K562 (cell line): Measurements from ENCODE around the gene CEP131. TPM values are rescaled to one million over a fixed set of nuclear protein-coding genes. Genes with fewer than 3 reads are reported as not detected.
A peak's percentile ranks its signal among the peaks of the same experiment; 100 is the strongest.

Experiments used
- ATF1 ChIP-seq, 2 experiments: fragments of 450-650 bp in 1 of 2; IDR thresholded peaks; 2 replicates each; pipeline ENCODE4 v1.6.1; 2016; ENCODE audit warnings: missing compliant biosample characterization in 1 of 2, missing genetic modification characterization in 1 of 2
- HDAC1 ChIP-seq, 2 experiments: fragments of 450-650 bp; IDR thresholded peaks; 2 replicates each; pipeline ENCODE4 v1.6.1; 2016 to 2017; ENCODE audit warnings: inconsistent platforms in 1 of 2, mild to moderate bottlenecking in 1 of 2, moderate library complexity in 1 of 2
- KDM1A ChIP-seq, 2 experiments: fragments of 450-650 bp; IDR thresholded peaks; 2 replicates each; pipeline ENCODE4 v1.6.1; 2016; ENCODE audit warnings: mild to moderate bottlenecking in 2 of 2
- KHSRP ChIP-seq: fragments of 450-650 bp; IDR thresholded peaks from 2 replicates; pipeline ENCODE4 v1.6.1; 2017
- NR2F6 ChIP-seq: fragments of 450-650 bp; formaldehyde crosslinking; IDR thresholded peaks from 2 replicates; pipeline ENCODE4 v1.4.0; 2020; ENCODE audit warnings: mild to moderate bottlenecking
- PRPF4 ChIP-seq: fragments of 200-400 bp; formaldehyde crosslinking; IDR thresholded peaks from one replicate; pipeline ENCODE4 v1.6.1; 2017; ENCODE audit warnings: low read length, low read depth, mild to moderate bottlenecking; ENCODE audit not compliant: insufficient read depth, poor library complexity, severe bottlenecking
- RBM17 ChIP-seq: fragments of 200-400 bp; formaldehyde crosslinking; IDR thresholded peaks from 2 replicates; pipeline ENCODE4 v1.6.1; 2017; ENCODE audit warnings: low read depth, mild to moderate bottlenecking, low read length, borderline replicate concordance
- SIN3B ChIP-seq: fragments of 450-650 bp; IDR thresholded peaks from 2 replicates; pipeline ENCODE4 v1.6.1; 2017; ENCODE audit warnings: low read depth, mild to moderate bottlenecking, moderate library complexity
- ZNF408 ChIP-seq: fragments of 250-450 bp; sonication (Bioruptor Pico); IDR thresholded peaks from 2 replicates; pipeline ENCODE4 v1.4.0; 2020; ENCODE audit warnings: low read depth, mild to moderate bottlenecking, moderate library complexity
- ZNF583 ChIP-seq: fragments of 250-450 bp; sonication (Bioruptor Pico); IDR thresholded peaks from 2 replicates; pipeline ENCODE4 v1.4.0; 2020
- ZNF778 ChIP-seq: fragments of 450-650 bp; formaldehyde crosslinking; IDR thresholded peaks from 2 replicates; pipeline ENCODE4 v1.4.0; 2020; ENCODE audit warnings: mild to moderate bottlenecking, moderate library complexity
- polyA plus RNA-seq, 8 experiments: library from polyadenylated mRNA; depleted of rRNA in 4 of 8; stranded (reverse) in 5 of 8; unstranded in 3 of 8; fragments of >200 nt; fragmentation: Nextera tagmentation in 2 of 8; fragmentation: Illumina TruSeq in 1 of 8; extraction: Ambion mirVana in 2 of 8; extraction: Trizol in 1 of 8; gene quantifications; 2 replicates each; pipeline versions ENCODE4 v1.2.1 to v1.2.3, GENCODE V29; 2011 to 2014; ENCODE audit warnings: inconsistent platforms in 1 of 8, missing spikeins in 1 of 8
- total RNA-seq, 7 experiments: library from RNA; depleted of rRNA in 6 of 7; stranded (reverse); fragments of >200 nt in 6 of 7; fragmentation: Illumina TruSeq in 2 of 7; extraction: Trizol in 2 of 7; gene quantifications; 2 replicates each; pipeline versions ENCODE4 v1.2.1 to v1.2.3, GENCODE V29; 2011 to 2021; ENCODE audit warnings: low replicate concordance in 1 of 7
- TF ChIP-seq, protein P1 (sequence below): fragments of 450-650 bp; IDR thresholded peaks from 2 replicates; pipeline ENCODE4 v1.6.1; 2016; ENCODE audit warnings: borderline replicate concordance
- TF ChIP-seq, protein P2 (sequence below): fragments of 200-600 bp; sonication (generic); IDR thresholded peaks from one replicate; pipeline ENCODE4 v1.6.1; 2012; ENCODE audit warnings: mild to moderate bottlenecking, low read depth, low read length, inconsistent platforms
- TF ChIP-seq, protein P3 (sequence below): fragments of 450-650 bp; formaldehyde crosslinking; IDR thresholded peaks from 2 replicates; pipeline ENCODE4 v1.4.0; 2022; ENCODE audit warnings: mild to moderate bottlenecking, moderate library complexity

CEP131 gene
- total and polyA plus RNA-seq, 9 of the 15 experiments (the other 6 are each of a cell fraction or from before 2014, with no cell fraction given) = 0.24 to 21.2 (median 2.3) TPM

DNA sequence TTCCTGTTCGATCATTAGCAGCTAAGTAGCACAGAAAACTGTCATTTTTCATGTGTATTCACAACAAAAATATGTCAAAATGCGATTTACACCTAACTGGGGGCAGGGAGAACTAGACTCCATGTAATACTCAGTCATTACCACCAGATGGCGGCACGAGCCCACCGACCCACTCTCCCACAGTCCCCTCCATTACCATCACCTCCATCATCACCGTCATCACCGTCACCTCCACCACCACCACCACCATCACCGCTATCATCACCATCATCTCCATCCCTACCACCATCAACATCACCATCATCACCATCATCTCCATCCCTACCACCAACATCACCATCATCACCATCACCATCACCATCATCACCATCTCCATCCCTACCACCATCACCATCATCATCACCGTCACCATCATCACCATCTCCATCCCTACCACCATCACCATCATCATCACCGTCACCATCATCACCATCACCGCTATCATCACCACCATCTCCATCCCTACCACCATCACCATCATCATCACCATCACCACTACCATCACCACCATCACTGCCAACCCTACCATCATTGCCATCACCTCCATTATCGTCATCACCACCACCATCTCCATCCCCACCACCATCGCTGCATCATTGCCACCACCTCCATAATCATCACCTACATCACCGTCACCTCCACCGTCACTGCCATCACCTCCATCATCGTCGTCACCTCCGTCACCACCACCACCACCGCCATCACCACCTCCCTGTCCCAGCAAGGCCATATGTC is 30.8 kb upstream of the CEP131 start (continued):
- TF ChIP-seq, protein P1, sequence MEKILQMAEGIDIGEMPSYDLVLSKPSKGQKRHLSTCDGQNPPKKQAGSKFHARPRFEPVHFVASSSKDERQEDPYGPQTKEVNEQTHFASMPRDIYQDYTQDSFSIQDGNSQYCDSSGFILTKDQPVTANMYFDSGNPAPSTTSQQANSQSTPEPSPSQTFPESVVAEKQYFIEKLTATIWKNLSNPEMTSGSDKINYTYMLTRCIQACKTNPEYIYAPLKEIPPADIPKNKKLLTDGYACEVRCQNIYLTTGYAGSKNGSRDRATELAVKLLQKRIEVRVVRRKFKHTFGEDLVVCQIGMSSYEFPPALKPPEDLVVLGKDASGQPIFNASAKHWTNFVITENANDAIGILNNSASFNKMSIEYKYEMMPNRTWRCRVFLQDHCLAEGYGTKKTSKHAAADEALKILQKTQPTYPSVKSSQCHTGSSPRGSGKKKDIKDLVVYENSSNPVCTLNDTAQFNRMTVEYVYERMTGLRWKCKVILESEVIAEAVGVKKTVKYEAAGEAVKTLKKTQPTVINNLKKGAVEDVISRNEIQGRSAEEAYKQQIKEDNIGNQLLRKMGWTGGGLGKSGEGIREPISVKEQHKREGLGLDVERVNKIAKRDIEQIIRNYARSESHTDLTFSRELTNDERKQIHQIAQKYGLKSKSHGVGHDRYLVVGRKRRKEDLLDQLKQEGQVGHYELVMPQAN = peak; percentile 80
- no peak for TF ChIP-seq SIN3B
- no peak for TF ChIP-seq NR2F6 (CRISPR knock-in tag)
- TF ChIP-seq, protein P2, sequence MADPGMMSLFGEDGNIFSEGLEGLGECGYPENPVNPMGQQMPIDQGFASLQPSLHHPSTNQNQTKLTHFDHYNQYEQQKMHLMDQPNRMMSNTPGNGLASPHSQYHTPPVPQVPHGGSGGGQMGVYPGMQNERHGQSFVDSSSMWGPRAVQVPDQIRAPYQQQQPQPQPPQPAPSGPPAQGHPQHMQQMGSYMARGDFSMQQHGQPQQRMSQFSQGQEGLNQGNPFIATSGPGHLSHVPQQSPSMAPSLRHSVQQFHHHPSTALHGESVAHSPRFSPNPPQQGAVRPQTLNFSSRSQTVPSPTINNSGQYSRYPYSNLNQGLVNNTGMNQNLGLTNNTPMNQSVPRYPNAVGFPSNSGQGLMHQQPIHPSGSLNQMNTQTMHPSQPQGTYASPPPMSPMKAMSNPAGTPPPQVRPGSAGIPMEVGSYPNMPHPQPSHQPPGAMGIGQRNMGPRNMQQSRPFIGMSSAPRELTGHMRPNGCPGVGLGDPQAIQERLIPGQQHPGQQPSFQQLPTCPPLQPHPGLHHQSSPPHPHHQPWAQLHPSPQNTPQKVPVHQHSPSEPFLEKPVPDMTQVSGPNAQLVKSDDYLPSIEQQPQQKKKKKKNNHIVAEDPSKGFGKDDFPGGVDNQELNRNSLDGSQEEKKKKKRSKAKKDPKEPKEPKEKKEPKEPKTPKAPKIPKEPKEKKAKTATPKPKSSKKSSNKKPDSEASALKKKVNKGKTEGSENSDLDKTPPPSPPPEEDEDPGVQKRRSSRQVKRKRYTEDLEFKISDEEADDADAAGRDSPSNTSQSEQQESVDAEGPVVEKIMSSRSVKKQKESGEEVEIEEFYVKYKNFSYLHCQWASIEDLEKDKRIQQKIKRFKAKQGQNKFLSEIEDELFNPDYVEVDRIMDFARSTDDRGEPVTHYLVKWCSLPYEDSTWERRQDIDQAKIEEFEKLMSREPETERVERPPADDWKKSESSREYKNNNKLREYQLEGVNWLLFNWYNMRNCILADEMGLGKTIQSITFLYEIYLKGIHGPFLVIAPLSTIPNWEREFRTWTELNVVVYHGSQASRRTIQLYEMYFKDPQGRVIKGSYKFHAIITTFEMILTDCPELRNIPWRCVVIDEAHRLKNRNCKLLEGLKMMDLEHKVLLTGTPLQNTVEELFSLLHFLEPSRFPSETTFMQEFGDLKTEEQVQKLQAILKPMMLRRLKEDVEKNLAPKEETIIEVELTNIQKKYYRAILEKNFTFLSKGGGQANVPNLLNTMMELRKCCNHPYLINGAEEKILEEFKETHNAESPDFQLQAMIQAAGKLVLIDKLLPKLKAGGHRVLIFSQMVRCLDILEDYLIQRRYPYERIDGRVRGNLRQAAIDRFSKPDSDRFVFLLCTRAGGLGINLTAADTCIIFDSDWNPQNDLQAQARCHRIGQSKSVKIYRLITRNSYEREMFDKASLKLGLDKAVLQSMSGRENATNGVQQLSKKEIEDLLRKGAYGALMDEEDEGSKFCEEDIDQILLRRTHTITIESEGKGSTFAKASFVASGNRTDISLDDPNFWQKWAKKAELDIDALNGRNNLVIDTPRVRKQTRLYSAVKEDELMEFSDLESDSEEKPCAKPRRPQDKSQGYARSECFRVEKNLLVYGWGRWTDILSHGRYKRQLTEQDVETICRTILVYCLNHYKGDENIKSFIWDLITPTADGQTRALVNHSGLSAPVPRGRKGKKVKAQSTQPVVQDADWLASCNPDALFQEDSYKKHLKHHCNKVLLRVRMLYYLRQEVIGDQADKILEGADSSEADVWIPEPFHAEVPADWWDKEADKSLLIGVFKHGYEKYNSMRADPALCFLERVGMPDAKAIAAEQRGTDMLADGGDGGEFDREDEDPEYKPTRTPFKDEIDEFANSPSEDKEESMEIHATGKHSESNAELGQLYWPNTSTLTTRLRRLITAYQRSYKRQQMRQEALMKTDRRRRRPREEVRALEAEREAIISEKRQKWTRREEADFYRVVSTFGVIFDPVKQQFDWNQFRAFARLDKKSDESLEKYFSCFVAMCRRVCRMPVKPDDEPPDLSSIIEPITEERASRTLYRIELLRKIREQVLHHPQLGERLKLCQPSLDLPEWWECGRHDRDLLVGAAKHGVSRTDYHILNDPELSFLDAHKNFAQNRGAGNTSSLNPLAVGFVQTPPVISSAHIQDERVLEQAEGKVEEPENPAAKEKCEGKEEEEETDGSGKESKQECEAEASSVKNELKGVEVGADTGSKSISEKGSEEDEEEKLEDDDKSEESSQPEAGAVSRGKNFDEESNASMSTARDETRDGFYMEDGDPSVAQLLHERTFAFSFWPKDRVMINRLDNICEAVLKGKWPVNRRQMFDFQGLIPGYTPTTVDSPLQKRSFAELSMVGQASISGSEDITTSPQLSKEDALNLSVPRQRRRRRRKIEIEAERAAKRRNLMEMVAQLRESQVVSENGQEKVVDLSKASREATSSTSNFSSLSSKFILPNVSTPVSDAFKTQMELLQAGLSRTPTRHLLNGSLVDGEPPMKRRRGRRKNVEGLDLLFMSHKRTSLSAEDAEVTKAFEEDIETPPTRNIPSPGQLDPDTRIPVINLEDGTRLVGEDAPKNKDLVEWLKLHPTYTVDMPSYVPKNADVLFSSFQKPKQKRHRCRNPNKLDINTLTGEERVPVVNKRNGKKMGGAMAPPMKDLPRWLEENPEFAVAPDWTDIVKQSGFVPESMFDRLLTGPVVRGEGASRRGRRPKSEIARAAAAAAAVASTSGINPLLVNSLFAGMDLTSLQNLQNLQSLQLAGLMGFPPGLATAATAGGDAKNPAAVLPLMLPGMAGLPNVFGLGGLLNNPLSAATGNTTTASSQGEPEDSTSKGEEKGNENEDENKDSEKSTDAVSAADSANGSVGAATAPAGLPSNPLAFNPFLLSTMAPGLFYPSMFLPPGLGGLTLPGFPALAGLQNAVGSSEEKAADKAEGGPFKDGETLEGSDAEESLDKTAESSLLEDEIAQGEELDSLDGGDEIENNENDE = no peak
- TF ChIP-seq, protein P3, sequence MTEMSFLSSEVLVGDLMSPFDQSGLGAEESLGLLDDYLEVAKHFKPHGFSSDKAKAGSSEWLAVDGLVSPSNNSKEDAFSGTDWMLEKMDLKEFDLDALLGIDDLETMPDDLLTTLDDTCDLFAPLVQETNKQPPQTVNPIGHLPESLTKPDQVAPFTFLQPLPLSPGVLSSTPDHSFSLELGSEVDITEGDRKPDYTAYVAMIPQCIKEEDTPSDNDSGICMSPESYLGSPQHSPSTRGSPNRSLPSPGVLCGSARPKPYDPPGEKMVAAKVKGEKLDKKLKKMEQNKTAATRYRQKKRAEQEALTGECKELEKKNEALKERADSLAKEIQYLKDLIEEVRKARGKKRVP = no peak
- TF ChIP-seq KHSRP = peak; percentile 19; the same call in 1 of the 2 replicates
- peak; percentile 42 to 97; a peak in 2 of 4 replicates for TF ChIP-seq HDAC1 (IDR thresholded peaks at IDR 0.05)
- no peak for TF ChIP-seq ATF1 (CRISPR knock-in tag; IDR thresholded peaks at IDR 0.05)
- TF ChIP-seq ATF1 (tag; IDR thresholded peaks at IDR 0.05) = peak; percentile 71
- TF ChIP-seq KDM1A (IDR thresholded peaks at IDR 0.05) = peak; percentile 98
- no peak for TF ChIP-seq RBM17
- no peak for TF ChIP-seq ZNF778 (CRISPR knock-in tag)
- no peak for TF ChIP-seq ZNF408 (CRISPR knock-in tag)
- no peak for TF ChIP-seq ZNF583 (CRISPR knock-in tag)
- no peak for TF ChIP-seq PRPF4
